Measurements from ENCODE around the gene RSBN1.

DNA sequence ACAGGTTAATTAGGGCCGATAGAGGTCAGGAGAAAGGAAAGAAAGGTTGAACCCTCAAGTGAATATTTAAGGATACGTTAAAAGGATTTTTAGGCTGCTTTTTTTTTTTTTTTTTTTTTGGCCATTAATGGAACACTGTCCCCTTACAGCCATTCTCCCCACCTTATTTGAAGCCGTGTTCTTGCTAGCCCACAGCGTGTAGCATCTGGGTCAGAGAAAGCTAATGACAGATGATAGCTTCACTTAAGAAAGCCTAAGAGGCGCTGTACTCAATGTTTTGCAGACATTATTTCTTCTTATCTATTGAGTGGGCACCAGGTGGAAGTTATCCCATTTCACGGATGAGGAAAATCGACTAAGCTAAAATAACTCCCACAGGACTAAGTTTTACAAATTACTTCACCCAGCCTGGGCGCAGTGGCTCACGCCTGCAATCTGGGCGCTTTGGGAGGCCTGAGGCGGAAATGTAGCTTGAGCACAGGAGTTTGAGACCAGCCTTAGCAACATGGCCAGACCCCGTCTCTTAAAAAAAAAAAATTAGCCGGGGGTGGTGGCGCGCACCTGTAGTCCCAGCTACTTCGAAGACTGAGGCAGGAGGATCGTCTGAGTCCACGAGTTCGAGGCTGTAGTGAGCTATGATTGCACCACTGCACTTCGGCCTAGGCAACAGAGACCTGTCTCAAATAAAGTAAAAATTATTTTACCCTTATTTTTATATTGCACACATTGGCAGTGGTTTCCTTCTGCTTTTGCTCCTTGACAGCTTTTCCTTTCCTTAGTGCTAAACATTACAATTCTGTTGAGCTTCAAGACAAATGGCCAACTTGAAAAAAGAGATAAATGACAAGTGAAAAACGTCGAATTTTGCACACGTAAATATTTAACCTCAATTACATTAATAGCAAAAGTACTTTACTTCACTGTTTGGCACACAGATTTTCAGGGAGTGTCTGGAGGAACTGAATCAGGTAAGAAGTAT is 51.9 kb downstream of the RSBN1 start:
- TF ChIP-seq, protein P1, sequence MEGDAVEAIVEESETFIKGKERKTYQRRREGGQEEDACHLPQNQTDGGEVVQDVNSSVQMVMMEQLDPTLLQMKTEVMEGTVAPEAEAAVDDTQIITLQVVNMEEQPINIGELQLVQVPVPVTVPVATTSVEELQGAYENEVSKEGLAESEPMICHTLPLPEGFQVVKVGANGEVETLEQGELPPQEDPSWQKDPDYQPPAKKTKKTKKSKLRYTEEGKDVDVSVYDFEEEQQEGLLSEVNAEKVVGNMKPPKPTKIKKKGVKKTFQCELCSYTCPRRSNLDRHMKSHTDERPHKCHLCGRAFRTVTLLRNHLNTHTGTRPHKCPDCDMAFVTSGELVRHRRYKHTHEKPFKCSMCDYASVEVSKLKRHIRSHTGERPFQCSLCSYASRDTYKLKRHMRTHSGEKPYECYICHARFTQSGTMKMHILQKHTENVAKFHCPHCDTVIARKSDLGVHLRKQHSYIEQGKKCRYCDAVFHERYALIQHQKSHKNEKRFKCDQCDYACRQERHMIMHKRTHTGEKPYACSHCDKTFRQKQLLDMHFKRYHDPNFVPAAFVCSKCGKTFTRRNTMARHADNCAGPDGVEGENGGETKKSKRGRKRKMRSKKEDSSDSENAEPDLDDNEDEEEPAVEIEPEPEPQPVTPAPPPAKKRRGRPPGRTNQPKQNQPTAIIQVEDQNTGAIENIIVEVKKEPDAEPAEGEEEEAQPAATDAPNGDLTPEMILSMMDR (IDR thresholded peaks at IDR 0.05; ENCODE audit: poor library complexity), result no peak
- no peak for TF ChIP-seq EZH2 (IDR thresholded peaks at IDR 0.05; ENCODE audit: borderline replicate concordance)
- TF ChIP-seq EZH2phosphoT487 (IDR thresholded peaks at IDR 0.05; ENCODE audit: low read depth, severe bottlenecking, unreplicated experiment), result no peak

Data from hepatocyte (in vitro differentiated cells).